Measurements from ENCODE around the gene SYT1. TPM values are rescaled to one million over a fixed set of nuclear protein-coding genes. Genes with fewer than 3 reads are reported as not detected.

Gene SYT1
- total RNA-seq, 1 experiment from 2014 or later = 44.9 TPM

GRCh38 chr12:79400481-79400880 lies 535.9 kb downstream of the SYT1 start (continued):
- no peak for TF ChIP-seq ZNF274 (IDR thresholded peaks at IDR 0.05; ENCODE audit: low read depth, low read length)
- no peak for TF ChIP-seq ELF1 (IDR thresholded peaks at IDR 0.05; ENCODE audit: borderline replicate concordance, low read depth)

GRCh38 chr12:79402606-79403005 lies 538.0 kb downstream of the SYT1 start:
- no peaks in the 10 kb centered on the region for H3K27me3 ChIP-seq (ENCODE audit: insufficient read depth, low read length)
- no peak overlapping the region for H2AFZ ChIP-seq (ENCODE audit: low read depth, low read length, poor library complexity, severe bottlenecking)
- no peak overlapping the region for H3K4me3 ChIP-seq (replicated peaks in 1 of 2; ENCODE audit: low read depth in 1 of 2, low read length in 2 of 2)
- H3K4me2 ChIP-seq (ENCODE audit: low read length) = no peak overlapping the region
- no peaks in the 10 kb centered on the region for H3K4me1 ChIP-seq (ENCODE audit: control insufficient read depth in 1 of 2, insufficient read depth in 2 of 2, low read length in 2 of 2)
- TF ChIP-seq EGR1 (IDR thresholded peaks at IDR 0.05; ENCODE audit: low read depth) (no peak), ZNF274 (IDR thresholded peaks at IDR 0.05; ENCODE audit: low read depth, low read length) (no peak)
- no peaks in the 10 kb centered on the region for H3K79me2 ChIP-seq (ENCODE audit: insufficient read depth, low read length)
- H3K9me3 ChIP-seq (ENCODE audit: control insufficient read depth in 1 of 2, insufficient read depth in 1 of 2, low read depth in 1 of 2, low read length in 2 of 2) = no peaks in the 10 kb centered on the region
- H3K36me3 ChIP-seq (ENCODE audit: control insufficient read depth in 1 of 2, insufficient read depth in 2 of 2, low read length in 2 of 2) = no peaks in the 10 kb centered on the region
- no TSS peak for BruUV-seq (replicated peaks)
- ChIA-PET POLR2A (no interaction called here), RAD21 (ENCODE audit: low non-redundant PET in 1 of 2, low total read pairs in 2 of 2, uncharacterized antibody in 2 of 2, unreplicated experiment in 2 of 2) (no interaction called here), CTCF (no interaction called here)
- H3K27ac ChIP-seq (ENCODE audit: low read depth, low read length) = no peak overlapping the region
- ATAC-seq = no peak
- DNase-seq (ENCODE audit: low read depth, low spot score) = no peak
- no peaks in the 10 kb centered on the region for H3K9me2 ChIP-seq (ENCODE audit: insufficient read depth)
- intact Hi-C loops (cut with micrococcal nuclease) = no loop called here
- H4K20me1 ChIP-seq (ENCODE audit: insufficient read depth) = no peaks in the 10 kb centered on the region
- no peak overlapping the region for H3K9ac ChIP-seq (ENCODE audit: low read length)

- Histone ChIP-seq H3K9me3 (ENCODE audit: control insufficient read depth in 1 of 2, insufficient read depth in 1 of 2, low read depth in 1 of 2, low read length in 2 of 2) (no peaks in the 10 kb centered on the region), H3K9ac (ENCODE audit: low read length) (no peak overlapping the region), H3K4me2 (ENCODE audit: low read length) (no peak overlapping the region), H3K27ac (ENCODE audit: low read depth, low read length) (no peak overlapping the region), H3K27me3 (ENCODE audit: insufficient read depth, low read length) (no peaks in the 10 kb centered on the region), H2AFZ (ENCODE audit: low read depth, low read length, poor library complexity, severe bottlenecking) (no peak overlapping the region), H3K79me2 (ENCODE audit: insufficient read depth, low read length) (no peaks in the 10 kb centered on the region), H3K4me3 (replicated peaks in 1 of 2; ENCODE audit: low read depth in 1 of 2, low read length in 2 of 2) (no peak overlapping the region), H3K4me1 (ENCODE audit: control insufficient read depth in 1 of 2, insufficient read depth in 2 of 2, low read length in 2 of 2) (no peaks in the 10 kb centered on the region), H3K36me3 (ENCODE audit: control insufficient read depth in 1 of 2, insufficient read depth in 2 of 2, low read length in 2 of 2) (no peaks in the 10 kb centered on the region), H3K9me2 (ENCODE audit: insufficient read depth) (no peaks in the 10 kb centered on the region), H4K20me1 (ENCODE audit: insufficient read depth) (no peaks in the 10 kb centered on the region)
- RAD21 ChIA-PET (ENCODE audit: low non-redundant PET in 1 of 2, low total read pairs in 2 of 2, uncharacterized antibody in 2 of 2, unreplicated experiment in 2 of 2) = no interaction called here
- TF ChIP-seq CTCF (IDR thresholded peaks at IDR 0.05 in 2 of 3, conservative IDR thresholded peaks at IDR 0.05 in 1 of 3; ENCODE audit: borderline replicate concordance in 1 of 3, insufficient read depth in 1 of 3, low read depth in 2 of 3, low read length in 2 of 3) (no peak), CBX3 (IDR thresholded peaks at IDR 0.05; ENCODE audit: low read depth) (no peak), ELF1 (IDR thresholded peaks at IDR 0.05; ENCODE audit: borderline replicate concordance, low read depth) (no peak), RAD21 (IDR thresholded peaks at IDR 0.05; ENCODE audit: low read depth) (no peak), JUND (IDR thresholded peaks at IDR 0.05) (no peak), POLR2A (IDR thresholded peaks at IDR 0.05; ENCODE audit: borderline replicate concordance, extremely low read depth, insufficient read depth, insufficient read length) (no peak), YY1 (IDR thresholded peaks at IDR 0.05; ENCODE audit: extremely low read depth, insufficient replicate concordance, low read depth, low read length) (no peak), ZNF274 (IDR thresholded peaks at IDR 0.05; ENCODE audit: low read depth, low read length) (no peak), EZH2 (IDR thresholded peaks at IDR 0.05) (no peak), SP1 (IDR thresholded peaks at IDR 0.05; ENCODE audit: low read depth) (no peak), CEBPB (IDR thresholded peaks at IDR 0.05; ENCODE audit: low read depth) (no peak), ATF3 (IDR thresholded peaks at IDR 0.05) (no peak), FOSL1 (IDR thresholded peaks at IDR 0.05; ENCODE audit: low read depth) (no peak)
- CTCF ChIA-PET = no interaction called here
- ATAC-seq = no peak
- intact Hi-C loops (cut with micrococcal nuclease) = loop anchor here (5.0 kb wide), 3 partner anchors 330 to 1850 kb away; no protein-coding TSS in a partner anchor
- DNase-seq (ENCODE audit: low read depth, low spot score) = no peak
- POLR2A ChIA-PET = no interaction called here
- BruUV-seq (replicated peaks) = no TSS peak
Measured at GRCh38 chr12:79406993-79407392, 542.4 kb downstream of the SYT1 start.

All from HCT116 (cell line).